Kidney (tissue), 14 donors: ENCODE results near the gene APELA. TPM values are rescaled to one million over a fixed set of nuclear protein-coding genes. Genes with fewer than 3 reads are reported as not detected.
"Not testable (repeated sequence)": the region's sequence is repeated elsewhere in the genome, so short reads cannot be mapped to it uniquely, and the experiment has no call there.

Experiments
- DNase-seq, 5 donors: peaks; one replicate each; pipeline ENCODE4 v3.0.0-alpha.2; 2013 to 2020
- FAIRE-seq: peaks from 2 replicates; lab custom pipeline; 2012; peaks lifted over from hg19 to GRCh38; lab: Jason Lieb, UNC
- H3K27ac ChIP-seq, 2 donors: one replicate each; pipeline ENCODE4 v1.7.0; 2013; ENCODE audit warnings: low read depth in 2 of 2, low read length in 2 of 2, inconsistent platforms in 1 of 2
- H3K27me3 ChIP-seq: one replicate; pipeline ENCODE4 v1.7.1; 2013; ENCODE audit warnings: low read length, inconsistent platforms; ENCODE audit not compliant: control insufficient read depth, insufficient read depth
- H3K36me3 ChIP-seq, 3 donors: one replicate each; pipeline versions ENCODE4 v1.7.0 to v1.7.1; 2013; ENCODE audit warnings: low read length in 3 of 3, control low read depth in 1 of 3, inconsistent platforms in 1 of 3; ENCODE audit not compliant: insufficient read depth in 3 of 3, control insufficient read depth in 2 of 3
- H3K4me1 ChIP-seq, 3 donors: one replicate each; pipeline versions ENCODE4 v1.7.0 to v1.7.1; 2013; ENCODE audit warnings: low read length in 3 of 3, inconsistent platforms in 1 of 3, low read depth in 1 of 3; ENCODE audit not compliant: control insufficient read depth in 2 of 3, insufficient read depth in 2 of 3
- H3K4me3 ChIP-seq, 3 donors: one replicate each; pipeline versions ENCODE4 v1.7.0 to v1.8.1; 2013; ENCODE audit warnings: low read length in 3 of 3, control low read depth in 1 of 3, inconsistent platforms in 1 of 3
- H3K9ac ChIP-seq, 3 donors: one replicate each; pipeline versions ENCODE4 v1.7.0 to v1.7.1; 2013; ENCODE audit warnings: low read length in 3 of 3, control low read depth in 1 of 3, inconsistent platforms in 1 of 3
- H3K9me3 ChIP-seq, 3 donors: one replicate each; pipeline versions ENCODE4 v1.7.0 to v1.7.1; 2013; ENCODE audit warnings: low read length in 3 of 3, control low read depth in 1 of 3, inconsistent platforms in 1 of 3; ENCODE audit not compliant: control insufficient read depth in 2 of 3, insufficient read depth in 1 of 3
- CTCF ChIP-seq: IDR thresholded peaks from 3 replicates; pipeline ENCODE4 v1.5.1; 2012; ENCODE audit warnings: mild to moderate bottlenecking, moderate library complexity, borderline replicate concordance; ENCODE audit not compliant: insufficient read depth; ENCODE audit errors: extremely low read depth
- intact Hi-C: fragments of 100-400 bp; cut with DNase I; formaldehyde crosslinking; loops from one replicate; pipeline ENCODE4 v1.11.1; 2022
- polyA plus RNA-seq: library from polyadenylated mRNA; stranded (reverse); fragments of 350-450 nt; fragmentation: Illumina TruSeq; extraction: RNeasy Lipid Tissue Mini Kit (QIAGEN cat#74804); gene quantifications from one replicate; pipeline ENCODE4 v1.2.3, GENCODE V29; 2014; ENCODE audit warnings: low read depth, low replicate concordance; ENCODE audit not compliant: insufficient read depth
- total RNA-seq: library from RNA; stranded (reverse); fragmentation: NEBNext Ultra II Directional; extraction: Animal tissue kit (Norgen Biotek cat#: 25700); gene quantifications from one replicate; pipeline ENCODE4 v1.2.1, GENCODE V29; 2021
- donor health status: control.
- donor health status: control.
- donor health status: control.
- donor health status: control.
- donor health status: control.
- donor health status: DM: yes; HTN: yes; CAD: no.
- donor health status: Normal renal cell carcinoma (clear cell type).

APELA gene
- total and polyA plus RNA-seq, 2 donors from 2014 or later: 0.25 to 1.2 TPM

GRCh38 chr4:164924670-164925238 is 47.8 kb downstream of the APELA start:
- TF ChIP-seq CTCF: no peak
- FAIRE-seq: no peak
- H3K4me3 ChIP-seq: no peak overlapping the region
- no peak overlapping the region for H3K9ac ChIP-seq
- no peak for DNase-seq
- H3K27me3 ChIP-seq: no peaks in the 10 kb centered on the region
- no peaks in the 10 kb centered on the region for H3K36me3 ChIP-seq
- no peaks in the 10 kb centered on the region for H3K9me3 ChIP-seq
- H3K4me1 ChIP-seq: no peaks in the 10 kb centered on the region
- no peak overlapping the region for H3K27ac ChIP-seq
- intact Hi-C loops: no loop called here

- Histone ChIP-seq H3K36me3 (no peaks in the 10 kb centered on the region), H3K4me1 (no peaks in the 10 kb centered on the region), H3K9ac (no peak overlapping the region), H3K27ac (no peak overlapping the region), H3K4me3 (no peak overlapping the region), H3K27me3 (no peaks in the 10 kb centered on the region), H3K9me3 (no peaks in the 10 kb centered on the region)
- FAIRE-seq: no peak
- no peak for DNase-seq
- intact Hi-C loops: no loop called here
- TF ChIP-seq CTCF: no peak
Measured at GRCh38 chr4:164926301-164926700, 49.3 kb downstream of the APELA start.

DNA sequence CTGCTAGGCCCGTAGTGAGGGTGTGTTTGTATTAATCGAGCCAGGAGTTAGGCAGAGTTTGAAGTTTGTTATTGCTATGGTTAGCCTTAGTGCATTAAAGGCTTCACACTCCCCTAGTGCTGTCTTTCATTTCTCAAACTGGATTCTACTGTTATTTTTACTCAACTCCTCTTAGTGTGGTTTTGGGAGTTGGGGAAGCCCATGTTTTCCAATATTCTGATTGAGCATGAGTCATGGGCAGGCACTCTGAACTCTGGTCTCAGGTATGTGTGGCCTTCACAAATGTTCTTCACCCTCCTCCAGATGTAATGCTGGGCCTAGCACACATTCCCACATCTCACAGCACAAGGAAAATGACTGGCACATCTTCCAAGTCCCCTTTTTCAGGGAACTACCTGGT is 50.1 kb downstream of the APELA start:
- H3K27me3 ChIP-seq, intact Hi-C loops, H3K27ac ChIP-seq, H3K9me3 ChIP-seq, H3K9ac ChIP-seq, H3K4me3 ChIP-seq, H3K4me1 ChIP-seq, H3K36me3 ChIP-seq, FAIRE-seq, DNase-seq: not testable (repeated sequence)

GRCh38 chr4:164930647-164931046 is 53.7 kb downstream of the APELA start:
- no peaks in the 10 kb centered on the region for H3K36me3 ChIP-seq
- TF ChIP-seq CTCF: no peak
- DNase-seq: no peak
- no peaks in the 10 kb centered on the region for H3K9me3 ChIP-seq
- H3K27me3 ChIP-seq: no peaks in the 10 kb centered on the region
- H3K9ac ChIP-seq: no peak overlapping the region
- no peak for FAIRE-seq
- no peaks in the 10 kb centered on the region for H3K4me1 ChIP-seq
- intact Hi-C loops: no loop called here
- H3K27ac ChIP-seq: no peak overlapping the region
- no peak overlapping the region for H3K4me3 ChIP-seq
